ENCODE measurements around the gene IMP4. TPM values are rescaled to one million over a fixed set of nuclear protein-coding genes. Genes with fewer than 3 reads are reported as not detected.

The IMP4 gene
- polyA plus RNA-seq, 1 donor (not counting 4 experiments of a cell fraction or from before 2014, with no cell fraction given) = 75.8 TPM

GRCh38 chr2:130300970-130301348 is 41.7 kb upstream of the IMP4 start:
- no peaks in the 10 kb centered on the region for H3K9me1 ChIP-seq (ENCODE audit: control insufficient read depth, extremely low read depth, insufficient read depth, low read length)
- H3K79me2 ChIP-seq (ENCODE audit: control insufficient read depth, insufficient read depth, low read length) = no peaks in the 10 kb centered on the region
- no peak for FAIRE-seq
- no peaks in the 10 kb centered on the region for H3K27me3 ChIP-seq (ENCODE audit: control insufficient read depth, extremely low read depth, insufficient read depth, low read length)
- no peaks in the 10 kb centered on the region for H4K20me1 ChIP-seq (ENCODE audit: control insufficient read depth, extremely low read depth, insufficient read depth, low read length)
- TF ChIP-seq CTCF (optimal IDR thresholded peaks at IDR 0.05 in 1 of 3, IDR thresholded peaks at IDR 0.05 in 1 of 3, conservative IDR thresholded peaks at IDR 0.05 in 1 of 3; ENCODE audit: extremely low read depth in 1 of 3, insufficient read depth in 2 of 3, low read length in 3 of 3) = no peak
- no peaks in the 10 kb centered on the region for H3K9me3 ChIP-seq (ENCODE audit: control insufficient read depth, low read depth, low read length)
- no peaks in the 10 kb centered on the region for H3K4me1 ChIP-seq (ENCODE audit: control insufficient read depth, extremely low read depth, insufficient read depth, low read length)
- no peak overlapping the region for H3K27ac ChIP-seq (ENCODE audit: control insufficient read depth, insufficient read depth, low read length)
- no peak for DNase-seq (ENCODE audit: low read depth, low spot score)
- dilution Hi-C loops (cut with MboI; ENCODE audit: extremely low pct_ligation_motif_present, low sequenced_read_pairs) = no loop called here
- H3K4me2 ChIP-seq (ENCODE audit: control insufficient read depth, extremely low read depth, insufficient read depth, low read depth, low read length) = no peak overlapping the region
- no peak overlapping the region for H3K9ac ChIP-seq (ENCODE audit: control insufficient read depth, extremely low read depth, insufficient read depth, low read length)
- no peaks in the 10 kb centered on the region for H3K36me3 ChIP-seq (ENCODE audit: control insufficient read depth in 2 of 2, extremely low read depth in 1 of 2, insufficient read depth in 2 of 2, low read length in 2 of 2)
- no peak overlapping the region for H3K4me3 ChIP-seq (ENCODE audit: control insufficient read depth in 2 of 3, extremely low read depth in 1 of 3, insufficient read depth in 2 of 3, low read depth in 1 of 3, low read length in 3 of 3)
- no peak overlapping the region for H2AFZ ChIP-seq (ENCODE audit: control insufficient read depth, low read length)

- FAIRE-seq (no peak), DNase-seq (ENCODE audit: low read depth, low spot score) (no peak)
- Histone ChIP-seq H3K36me3 (ENCODE audit: control insufficient read depth in 2 of 2, extremely low read depth in 1 of 2, insufficient read depth in 2 of 2, low read length in 2 of 2) (no peaks in the 10 kb centered on the region), H4K20me1 (ENCODE audit: control insufficient read depth, extremely low read depth, insufficient read depth, low read length) (no peaks in the 10 kb centered on the region), H3K4me2 (ENCODE audit: control insufficient read depth, extremely low read depth, insufficient read depth, low read depth, low read length) (no peak overlapping the region), H3K27ac (ENCODE audit: control insufficient read depth, insufficient read depth, low read length) (no peak overlapping the region), H3K9me3 (ENCODE audit: control insufficient read depth, low read depth, low read length) (no peaks in the 10 kb centered on the region), H3K9ac (ENCODE audit: control insufficient read depth, extremely low read depth, insufficient read depth, low read length) (no peak overlapping the region), H3K4me3 (ENCODE audit: control insufficient read depth in 2 of 3, extremely low read depth in 1 of 3, insufficient read depth in 2 of 3, low read depth in 1 of 3, low read length in 3 of 3) (no peak overlapping the region), H2AFZ (ENCODE audit: control insufficient read depth, low read length) (no peak overlapping the region), H3K79me2 (ENCODE audit: control insufficient read depth, insufficient read depth, low read length) (no peaks in the 10 kb centered on the region), H3K4me1 (ENCODE audit: control insufficient read depth, extremely low read depth, insufficient read depth, low read length) (no peaks in the 10 kb centered on the region), H3K27me3 (ENCODE audit: control insufficient read depth, extremely low read depth, insufficient read depth, low read length) (no peaks in the 10 kb centered on the region), H3K9me1 (ENCODE audit: control insufficient read depth, extremely low read depth, insufficient read depth, low read length) (no peaks in the 10 kb centered on the region)
- dilution Hi-C loops (cut with MboI; ENCODE audit: extremely low pct_ligation_motif_present, low sequenced_read_pairs) = no loop called here
- TF ChIP-seq CTCF (optimal IDR thresholded peaks at IDR 0.05 in 1 of 3, IDR thresholded peaks at IDR 0.05 in 1 of 3, conservative IDR thresholded peaks at IDR 0.05 in 1 of 3; ENCODE audit: extremely low read depth in 1 of 3, insufficient read depth in 2 of 3, low read length in 3 of 3) (no peak), EZH2 (IDR thresholded peaks at IDR 0.05; ENCODE audit: low read length) (no peak)
Observed at GRCh38 chr2:130302164-130302886, 40.4 kb upstream of the IMP4 start.

Measured in keratinocyte (primary cell).